OCI-LY7 (cell line): ENCODE data around the gene EEF1AKMT3. TPM values are rescaled to one million over a fixed set of nuclear protein-coding genes. Genes with fewer than 3 reads are reported as not detected.

Experiments
- BruUV-seq: library from RNA; stranded (reverse); fragments of 400-500 nt; replicated peaks from 2 replicates; lab custom pipeline; 2021; lab: Mats Ljungman, UMichigan
- CTCF ChIA-PET: fragments of 300-600 bp; sonication (Branson Sonifier 250); formaldehyde crosslinking; loops from one replicate; lab custom pipeline; 2022; ENCODE audit warnings: antibody characterized with exemption; ENCODE audit not compliant: unreplicated experiment; lab: Charles Lee
- POLR2A ChIA-PET: fragments of 300-600 bp; sonication (Branson Sonifier 250); formaldehyde crosslinking; loops from one replicate; lab custom pipeline; 2022; ENCODE audit warnings: antibody characterized with exemption; lab: Charles Lee
- DNase-seq: peaks from one replicate; pipeline ENCODE4 v3.0.0-alpha.2; 2015; ENCODE audit warnings: low spot score
- H2AFZ ChIP-seq: fragments of 200-600 bp; sonication (generic), shearing (Covaris generic); 2 replicates; pipeline ENCODE4 v1.6.1; 2014; ENCODE audit warnings: mild to moderate bottlenecking, antibody characterized with exemption, low read length, moderate library complexity
- H3K27ac ChIP-seq: fragments of 200-600 bp; sonication (generic); 2 replicates; pipeline ENCODE4 v1.5.1; 2014; ENCODE audit warnings: mixed run types, low read depth, mild to moderate bottlenecking, moderate library complexity, low read length, inconsistent platforms; ENCODE audit not compliant: poor library complexity, severe bottlenecking
- H3K36me3 ChIP-seq: fragments of 200-600 bp; sonication (generic); 2 replicates; pipeline ENCODE4 v1.6.1; 2014; ENCODE audit warnings: mild to moderate bottlenecking, antibody characterized with exemption, low read length, moderate library complexity, mixed read lengths; ENCODE audit not compliant: insufficient read depth
- H3K4me1 ChIP-seq: fragments of 200-600 bp; sonication (generic); 2 replicates; pipeline ENCODE4 v1.5.1; 2014; ENCODE audit warnings: mild to moderate bottlenecking, low read length; ENCODE audit not compliant: insufficient read depth, poor library complexity, severe bottlenecking
- H3K4me2 ChIP-seq: fragments of 200-600 bp; sonication (generic); 2 replicates; pipeline ENCODE4 v1.6.1; 2014; ENCODE audit warnings: mild to moderate bottlenecking, low read length
- H3K4me3 ChIP-seq: fragments of 200-600 bp; sonication (generic); 2 replicates; pipeline ENCODE4 v1.5.1; 2014; ENCODE audit warnings: mild to moderate bottlenecking, low read depth, low read length; ENCODE audit not compliant: poor library complexity, severe bottlenecking
- H3K79me2 ChIP-seq: fragments of 200-600 bp; sonication (generic); 2 replicates; pipeline ENCODE4 v1.6.1; 2016; ENCODE audit warnings: low read depth, mild to moderate bottlenecking, low read length, moderate library complexity, mixed read lengths; ENCODE audit not compliant: insufficient read depth
- H3K9me2 ChIP-seq: fragments of 200-600 bp; sonication (generic); 2 replicates; pipeline ENCODE4 v1.6.1; 2016; ENCODE audit warnings: mild to moderate bottlenecking, low read length, mixed read lengths; ENCODE audit not compliant: insufficient read depth
- H3K9me3 ChIP-seq: fragments of 200-600 bp; sonication (generic); 2 replicates; pipeline ENCODE4 v1.6.1; 2014; ENCODE audit warnings: mild to moderate bottlenecking, mixed run types, low read length, mixed read lengths
- H4K20me1 ChIP-seq: fragments of 200-600 bp; sonication (generic); 2 replicates; pipeline ENCODE4 v1.6.1; 2014; ENCODE audit warnings: mild to moderate bottlenecking, antibody characterized with exemption, low read length, moderate library complexity, mixed read lengths; ENCODE audit not compliant: insufficient read depth
- CTCF ChIP-seq: fragments of 200-600 bp; sonication (generic); conservative IDR thresholded peaks from 2 replicates; pipeline ENCODE4 v1.5.1; 2014; ENCODE audit warnings: mild to moderate bottlenecking, antibody characterized with exemption, low read length, moderate library complexity, mixed read lengths
- EZH2phosphoT487 ChIP-seq: fragments of 200-600 bp; sonication (generic); IDR thresholded peaks from 2 replicates; pipeline ENCODE4 v1.6.1; 2018; ENCODE audit warnings: low read depth, borderline replicate concordance, mild to moderate bottlenecking, mixed run types, antibody characterized with exemption, low read length, moderate library complexity, mixed read lengths
- intact Hi-C: fragments of 100-400 bp; cut with micrococcal nuclease; formaldehyde crosslinking; loops from one replicate; pipeline ENCODE4 v1.10.0; 2022; ENCODE audit not compliant: unreplicated experiment
- total RNA-seq, 2 experiments: library from RNA; depleted of rRNA in 1 of 2; stranded (reverse); fragments of >200 nt in 1 of 2; shearing (Covaris generic) in 1 of 2; gene quantifications; 2 replicates each; pipeline ENCODE4 v1.2.3, GENCODE V29; 2014 to 2022

The EEF1AKMT3 gene
- total RNA-seq, 2 experiments from 2014 or later: 3.4 to 6.3 TPM

DNA sequence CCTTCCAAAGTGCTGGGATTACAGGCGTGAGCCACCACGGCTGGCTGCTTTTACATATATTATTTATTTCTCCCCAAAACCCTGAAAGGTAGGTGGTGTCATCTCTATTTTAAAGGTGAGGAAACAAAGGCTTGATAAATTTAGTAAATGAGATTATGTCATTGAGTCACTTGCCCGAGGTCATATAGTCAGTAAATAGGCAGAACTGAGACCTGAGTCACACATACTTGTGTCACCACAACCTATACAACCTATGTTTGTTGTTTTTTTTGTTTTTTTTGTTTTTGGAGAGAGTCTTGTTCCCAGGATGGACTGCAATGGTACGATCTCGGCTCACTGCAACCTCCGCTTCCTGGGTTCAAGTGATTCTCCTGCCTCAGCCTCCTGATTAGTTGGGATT lies 22.9 kb downstream of the EEF1AKMT3 start:
- intact Hi-C loops: no loop called here
- ChIA-PET CTCF (no interaction called here), POLR2A (no interaction called here)
- Histone ChIP-seq H3K27ac (no peak overlapping the region), H3K4me3 (no peak overlapping the region), H3K9me2 (no peaks in the 10 kb centered on the region), H3K4me1 (no peaks in the 10 kb centered on the region), H3K36me3 (peaks cover 90% of the 10 kb centered on the region), H2AFZ (no peak overlapping the region), H3K4me2 (no peak overlapping the region), H4K20me1 (no peaks in the 10 kb centered on the region), H3K9me3 (no peaks in the 10 kb centered on the region), H3K79me2 (no peaks in the 10 kb centered on the region)
- no peak for DNase-seq
- no TSS peak for BruUV-seq
- no peak for TF ChIP-seq CTCF
- no peak for TF ChIP-seq EZH2phosphoT487

GRCh38 chr12:57796996-57797395 lies 24.6 kb downstream of the EEF1AKMT3 start:
- Histone ChIP-seq H3K9me3 (no peaks in the 10 kb centered on the region), H4K20me1 (no peaks in the 10 kb centered on the region), H3K79me2 (no peaks in the 10 kb centered on the region), H3K9me2 (no peaks in the 10 kb centered on the region), H3K4me3 (no peak overlapping the region), H3K4me1 (no peaks in the 10 kb centered on the region), H2AFZ (no peak overlapping the region), H3K36me3 (peaks cover 76% of the 10 kb centered on the region), H3K4me2 (no peak overlapping the region), H3K27ac (no peak overlapping the region)
- no TSS peak for BruUV-seq
- intact Hi-C loops: no loop called here
- POLR2A ChIA-PET: no interaction called here
- CTCF ChIA-PET: no interaction called here
- DNase-seq: no peak
- TF ChIP-seq EZH2phosphoT487 (no peak), CTCF (no peak)

GRCh38 chr12:57797933-57798332 lies 25.5 kb downstream of the EEF1AKMT3 start:
- Histone ChIP-seq H3K4me3 (no peak overlapping the region), H2AFZ (no peak overlapping the region), H3K9me3 (no peaks in the 10 kb centered on the region), H4K20me1 (no peaks in the 10 kb centered on the region), H3K9me2 (no peaks in the 10 kb centered on the region), H3K79me2 (no peaks in the 10 kb centered on the region), H3K4me2 (no peak overlapping the region), H3K27ac (no peak overlapping the region), H3K4me1 (no peaks in the 10 kb centered on the region), H3K36me3 (peaks cover 71% of the 10 kb centered on the region)
- TF ChIP-seq EZH2phosphoT487: no peak
- no peak for TF ChIP-seq CTCF
- no peak for DNase-seq
- intact Hi-C loops: no loop called here
- no TSS peak for BruUV-seq
- ChIA-PET CTCF (no interaction called here), POLR2A (interaction anchor here (0.7 kb wide), 1 partner anchor 17 kb away, joined by 3 read pairs; no protein-coding TSS in a partner anchor)
